Vagina (tissue), 2 donors: ENCODE data around the gene PTGDS.

Experiments used
- CTCF ChIP-seq, 3 experiments: fragments of 450-650 bp in 2 of 3; fragments of 200-600 bp in 1 of 3; sonication (generic) in 1 of 3; IDR thresholded peaks; one replicate each; pipeline ENCODE4 v1.5.1; 2017 to 2019; ENCODE audit warnings: antibody characterized with exemption in 3 of 3, mild to moderate bottlenecking in 2 of 3, moderate library complexity in 2 of 3
- POLR2A ChIP-seq, 2 donors: fragments of 450-650 bp; IDR thresholded peaks; one replicate each; pipeline ENCODE4 v1.6.1; 2017; ENCODE audit warnings: antibody characterized with exemption in 2 of 2, mild to moderate bottlenecking in 2 of 2, moderate library complexity in 2 of 2

DNA sequence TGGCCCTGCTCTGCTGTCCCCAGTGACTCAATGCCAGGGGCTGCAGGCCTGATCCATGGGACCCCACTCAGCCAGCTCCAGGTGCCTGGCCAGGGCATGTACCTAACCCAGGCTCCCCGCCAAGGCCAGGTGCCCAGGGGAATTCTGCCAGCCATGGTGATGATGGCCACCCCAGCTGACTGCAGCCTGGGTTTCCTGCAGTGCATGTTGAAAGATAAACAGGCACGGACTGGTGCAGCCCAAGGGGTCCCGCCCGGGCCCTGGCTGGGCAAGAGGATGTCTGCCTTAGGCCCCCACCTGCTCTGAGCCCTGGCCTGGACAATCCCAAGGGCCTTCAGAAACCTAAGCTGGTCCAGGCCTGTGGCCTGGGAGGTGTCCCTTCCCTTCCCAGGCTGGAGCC, 49.5 kb downstream of the PTGDS start:
- TF ChIP-seq CTCF (IDR thresholded peaks at IDR 0.05) (no peak), POLR2A (IDR thresholded peaks at IDR 0.05) (no peak)
